Neutrophil (primary cell): ENCODE data around the gene LARP1.
"Not testable (repeated sequence)": the region's sequence is repeated elsewhere in the genome, so short reads cannot be mapped to it uniquely, and the experiment has no call there.

ENCODE experiments used
- H3K27ac ChIP-seq: fragments of 200-600 bp; sonication (generic); 2 replicates; pipeline ENCODE4 v1.5.1; 2016; ENCODE audit warnings: mild to moderate bottlenecking, moderate library complexity
- H3K27me3 ChIP-seq: fragments of 200-600 bp; sonication (generic); 2 replicates; pipeline ENCODE4 v1.6.0; 2016; ENCODE audit warnings: mild to moderate bottlenecking
- H3K36me3 ChIP-seq: fragments of 200-600 bp; sonication (generic); 2 replicates; pipeline ENCODE4 v1.5.1; 2017
- H3K4me1 ChIP-seq, 2 experiments: fragments of 200-600 bp in 1 of 2; sonication (generic) in 1 of 2; 1 replicate in 1 of 2; 2 replicates in 1 of 2; pipeline versions ENCODE4 v1.5.1 to v1.6.1; 2013 to 2016; ENCODE audit warnings: low read depth in 1 of 2, low read length in 1 of 2, mild to moderate bottlenecking in 1 of 2, moderate library complexity in 1 of 2; ENCODE audit not compliant: control insufficient read depth in 1 of 2, insufficient read depth in 1 of 2
- H3K4me3 ChIP-seq, 2 experiments: fragments of 200-600 bp in 1 of 2; sonication (generic) in 1 of 2; 1 replicate in 1 of 2; 2 replicates in 1 of 2; pipeline ENCODE4 v1.5.1; 2013 to 2016; ENCODE audit warnings: low read depth in 1 of 2, low read length in 1 of 2, mild to moderate bottlenecking in 1 of 2, moderate library complexity in 1 of 2
- H3K9me3 ChIP-seq: fragments of 200-600 bp; sonication (generic); 2 replicates; pipeline ENCODE4 v1.5.1; 2016
- TF ChIP-seq, protein P1 (sequence below): fragments of 200-600 bp; sonication (generic); IDR thresholded peaks from 2 replicates; pipeline ENCODE4 v1.5.1; 2016; ENCODE audit warnings: antibody characterized with exemption

The LARP1 gene

DNA sequence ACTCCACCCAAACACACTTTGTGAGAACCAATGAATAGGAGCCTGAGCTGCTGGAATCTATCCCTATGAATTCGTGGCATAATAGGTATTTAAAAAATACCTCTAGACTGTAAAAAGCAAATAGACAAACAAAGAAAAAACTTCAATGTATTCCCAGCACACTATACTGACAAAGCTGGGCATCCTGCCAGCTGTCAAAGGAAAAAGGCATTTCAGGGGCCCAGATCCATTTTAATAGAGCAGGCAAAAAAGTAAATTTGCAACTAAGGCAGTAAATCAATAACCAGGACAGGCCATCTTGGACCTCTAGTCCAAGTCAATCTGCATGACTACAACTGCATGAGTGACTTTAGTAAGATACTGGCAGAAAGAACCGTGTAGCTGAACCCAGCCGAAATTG, 25.6 kb upstream of the LARP1 start:
- Histone ChIP-seq H3K27ac (no peak overlapping the region), H3K9me3 (no peaks in the 10 kb centered on the region), H3K4me3 (no peak overlapping the region), H3K36me3 (no peaks in the 10 kb centered on the region), H3K4me1 (no peaks in the 10 kb centered on the region), H3K27me3 (no peaks in the 10 kb centered on the region)
- TF ChIP-seq, protein P1, sequence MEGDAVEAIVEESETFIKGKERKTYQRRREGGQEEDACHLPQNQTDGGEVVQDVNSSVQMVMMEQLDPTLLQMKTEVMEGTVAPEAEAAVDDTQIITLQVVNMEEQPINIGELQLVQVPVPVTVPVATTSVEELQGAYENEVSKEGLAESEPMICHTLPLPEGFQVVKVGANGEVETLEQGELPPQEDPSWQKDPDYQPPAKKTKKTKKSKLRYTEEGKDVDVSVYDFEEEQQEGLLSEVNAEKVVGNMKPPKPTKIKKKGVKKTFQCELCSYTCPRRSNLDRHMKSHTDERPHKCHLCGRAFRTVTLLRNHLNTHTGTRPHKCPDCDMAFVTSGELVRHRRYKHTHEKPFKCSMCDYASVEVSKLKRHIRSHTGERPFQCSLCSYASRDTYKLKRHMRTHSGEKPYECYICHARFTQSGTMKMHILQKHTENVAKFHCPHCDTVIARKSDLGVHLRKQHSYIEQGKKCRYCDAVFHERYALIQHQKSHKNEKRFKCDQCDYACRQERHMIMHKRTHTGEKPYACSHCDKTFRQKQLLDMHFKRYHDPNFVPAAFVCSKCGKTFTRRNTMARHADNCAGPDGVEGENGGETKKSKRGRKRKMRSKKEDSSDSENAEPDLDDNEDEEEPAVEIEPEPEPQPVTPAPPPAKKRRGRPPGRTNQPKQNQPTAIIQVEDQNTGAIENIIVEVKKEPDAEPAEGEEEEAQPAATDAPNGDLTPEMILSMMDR = no peak

DNA sequence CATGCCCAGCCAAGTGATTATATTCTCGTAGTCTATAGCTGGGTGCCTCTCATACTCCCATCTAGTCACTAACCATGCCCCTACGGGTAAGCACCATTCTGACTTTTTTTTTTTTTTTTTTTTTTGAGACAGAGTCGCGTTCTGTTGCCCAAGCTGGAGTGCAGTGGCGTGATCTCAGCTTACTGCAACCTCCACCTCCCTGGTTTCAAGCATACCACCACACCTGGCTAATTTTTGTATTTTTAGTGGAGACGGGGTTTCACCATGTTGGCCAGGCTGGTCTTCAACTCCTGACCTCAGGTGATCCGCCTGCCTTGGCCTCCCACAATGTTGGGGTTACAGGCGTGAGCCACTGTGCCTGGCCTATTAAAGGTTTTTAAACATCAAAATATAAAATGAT, 24.4 kb upstream of the LARP1 start:
- H3K36me3 ChIP-seq, H3K27ac ChIP-seq, H3K4me3 ChIP-seq, H3K9me3 ChIP-seq, H3K4me1 ChIP-seq, H3K27me3 ChIP-seq: not testable (repeated sequence)

DNA sequence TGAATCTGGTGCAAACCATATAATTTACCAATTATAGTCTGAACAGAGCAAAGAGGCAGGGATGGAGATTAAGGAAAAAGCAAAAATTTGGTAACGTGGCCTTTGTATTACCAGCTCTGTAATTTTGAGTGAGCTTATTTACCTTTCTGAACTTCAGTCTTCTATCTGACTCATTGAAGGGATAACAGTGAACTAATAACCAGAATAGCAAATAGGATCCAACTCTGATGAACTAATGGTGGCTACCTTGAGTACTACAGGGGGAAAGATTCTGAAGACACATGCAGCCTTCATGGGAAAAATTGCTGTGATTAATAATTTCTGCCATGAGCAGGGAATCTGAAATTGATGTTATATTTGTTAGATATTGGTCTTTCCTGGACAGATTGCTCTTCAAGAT, 23.0 kb upstream of the LARP1 start:
- Histone ChIP-seq H3K4me1 (no peaks in the 10 kb centered on the region), H3K36me3 (no peaks in the 10 kb centered on the region), H3K27me3 (no peaks in the 10 kb centered on the region), H3K27ac (no peak overlapping the region), H3K4me3 (no peak overlapping the region), H3K9me3 (no peaks in the 10 kb centered on the region)
- TF ChIP-seq, protein P1 = no peak

DNA sequence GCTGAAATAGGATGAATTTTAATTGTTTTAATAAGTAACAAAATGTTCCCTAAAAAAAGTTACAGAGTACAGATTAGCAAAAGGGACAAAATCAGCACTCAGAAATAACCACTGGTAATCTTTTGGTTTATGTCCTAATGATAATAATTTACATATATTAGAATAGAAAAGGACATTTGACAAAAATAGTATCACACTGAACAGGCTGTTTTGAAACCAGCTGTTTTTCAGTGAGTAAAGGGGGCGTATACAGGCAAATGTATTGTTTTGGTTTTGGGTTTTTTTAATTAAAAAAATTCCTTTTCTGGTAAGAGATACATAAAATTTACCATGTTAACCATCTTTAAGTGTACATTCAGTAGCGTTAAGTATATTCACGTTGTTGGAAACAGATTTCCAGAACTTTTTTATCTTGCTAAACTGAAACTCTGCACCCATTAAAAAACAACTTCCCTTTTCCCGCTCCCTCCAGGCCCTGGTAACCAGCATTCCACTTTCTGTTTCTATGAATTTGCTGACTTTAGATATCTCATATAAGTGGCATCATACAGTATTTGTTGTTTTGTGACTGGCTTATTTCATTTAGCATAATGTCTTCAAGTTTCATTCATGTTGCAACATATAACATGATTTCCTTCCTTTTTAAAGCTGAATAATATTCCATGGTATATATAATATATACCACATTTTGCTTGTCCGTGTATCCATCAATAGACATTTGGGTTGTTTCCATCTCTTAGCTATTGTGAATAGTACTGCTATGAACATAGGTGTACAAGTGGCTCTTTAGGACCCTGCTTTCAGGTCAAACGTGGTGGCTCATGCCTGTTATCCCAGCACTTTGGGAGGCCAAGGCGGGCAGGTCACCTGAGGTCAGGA, 20.6 kb upstream of the LARP1 start:
- Histone ChIP-seq H3K27me3 (no peaks in the 10 kb centered on the region), H3K4me1 (no peaks in the 10 kb centered on the region), H3K9me3 (no peaks in the 10 kb centered on the region), H3K4me3 (no peak overlapping the region), H3K36me3 (no peaks in the 10 kb centered on the region), H3K27ac (no peak overlapping the region)
- TF ChIP-seq, protein P1 = no peak

DNA sequence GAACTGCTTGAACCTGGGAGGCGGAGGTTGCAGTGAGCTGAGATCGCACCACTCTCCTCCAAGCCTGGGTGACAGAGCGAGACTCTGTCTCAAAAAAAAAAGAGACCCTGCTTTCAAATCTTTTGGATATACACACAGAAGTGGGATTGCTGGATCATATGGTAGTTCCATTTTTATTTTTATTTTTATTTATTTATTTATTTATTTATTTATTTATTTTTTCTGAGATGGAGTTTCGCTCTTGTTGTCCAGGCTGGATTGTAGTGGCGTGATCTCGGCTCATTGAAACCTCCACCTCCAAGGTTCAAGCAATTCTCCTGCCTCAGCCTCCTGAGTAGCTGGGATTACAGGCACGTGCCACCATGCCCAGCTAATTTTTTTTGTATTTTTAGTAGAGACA, 19.8 kb upstream of the LARP1 start:
- H3K27me3 ChIP-seq, H3K27ac ChIP-seq, H3K4me1 ChIP-seq, H3K36me3 ChIP-seq, H3K4me3 ChIP-seq, H3K9me3 ChIP-seq: not testable (repeated sequence)

DNA sequence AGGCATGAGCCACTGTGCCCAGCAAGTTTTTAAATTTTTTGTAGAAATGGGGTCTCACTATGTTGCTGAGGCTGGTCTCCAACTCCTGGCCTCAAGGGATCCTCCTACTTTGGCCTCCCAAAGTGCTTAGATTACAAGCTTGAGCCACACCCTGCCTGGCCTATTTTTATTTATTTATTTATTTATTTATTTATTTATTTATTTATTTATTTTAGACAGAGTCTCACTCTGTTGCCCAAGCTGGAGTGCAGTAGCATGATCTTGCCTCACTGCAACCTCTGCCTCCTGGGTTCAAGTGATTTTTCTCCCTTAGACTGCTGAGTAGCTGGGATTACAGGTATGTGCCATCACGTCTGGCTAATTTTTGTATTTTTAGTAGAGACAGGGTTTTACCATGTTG, 18.8 kb upstream of the LARP1 start:
- H3K4me1 ChIP-seq = not testable (repeated sequence)

DNA sequence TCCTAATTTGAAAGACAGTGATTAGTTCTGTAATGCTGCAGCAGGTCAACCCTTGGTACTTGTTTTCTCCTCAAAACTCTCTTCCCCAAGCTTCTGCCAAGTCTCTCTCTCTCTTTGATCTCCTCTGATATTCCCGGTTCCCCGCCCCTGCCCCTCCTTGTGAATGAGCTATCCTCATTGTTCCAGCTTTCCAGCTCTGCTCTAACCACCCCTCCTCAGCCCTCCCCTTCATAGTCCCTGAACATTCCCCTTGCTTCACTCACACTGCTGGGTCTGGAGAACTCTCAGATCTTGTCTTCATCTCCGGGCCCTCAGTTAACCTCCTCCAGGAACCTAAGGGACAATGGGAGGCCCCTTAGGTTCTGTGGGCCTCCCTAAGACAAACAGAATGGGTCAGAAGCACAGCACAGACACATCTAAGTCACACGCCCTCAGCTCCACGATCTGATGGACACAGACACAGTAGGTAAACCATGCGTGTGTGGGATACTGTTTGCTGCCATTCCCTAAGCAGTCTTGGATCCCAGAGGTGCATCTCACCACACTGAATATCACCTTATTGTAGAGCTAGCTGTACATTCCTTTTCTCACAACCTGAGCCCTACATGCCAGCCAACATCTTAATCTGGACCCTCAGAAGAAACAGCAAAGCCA, 17.4 kb upstream of the LARP1 start:
- H3K4me3 ChIP-seq = no peak overlapping the region
- no peaks in the 10 kb centered on the region for H3K4me1 ChIP-seq
- TF ChIP-seq, protein P1 = no peak
- H3K36me3 ChIP-seq = no peaks in the 10 kb centered on the region
- H3K9me3 ChIP-seq = no peaks in the 10 kb centered on the region
- H3K27ac ChIP-seq = no peak overlapping the region
- no peaks in the 10 kb centered on the region for H3K27me3 ChIP-seq

More for the DNA sequence above, 18.8 kb upstream of the LARP1 start:
- not testable (repeated sequence) for H3K9me3 ChIP-seq, H3K4me3 ChIP-seq, H3K27me3 ChIP-seq, H3K36me3 ChIP-seq, H3K27ac ChIP-seq
